Central memory CD4-positive, alpha-beta T cell (primary cell): ENCODE measurements around the gene LCP1.

Experiments used
- DNase-seq: peaks from one replicate; pipeline ENCODE4 v3.0.0; 2022

Gene LCP1

DNA sequence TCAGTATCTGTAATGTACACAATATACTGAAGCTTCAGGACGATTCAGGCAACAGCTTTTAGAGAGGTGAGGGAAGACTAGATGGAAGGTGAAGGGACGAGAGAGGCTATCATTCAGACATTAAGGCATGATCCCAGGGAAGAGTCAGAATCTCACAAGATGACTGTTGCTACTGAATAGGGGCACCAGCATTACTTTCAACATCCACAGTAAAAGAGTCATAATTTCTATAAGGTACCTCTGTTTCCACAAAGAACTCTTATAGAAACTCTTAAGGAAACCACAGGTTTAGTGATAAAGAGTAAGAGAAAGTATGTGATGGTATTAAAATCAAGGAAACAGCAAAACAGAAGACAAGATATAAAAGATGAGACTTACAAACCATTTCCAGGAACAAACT lies 23.0 kb downstream of the LCP1 start:
- DNase-seq = no peak

GRCh38 chr13:46158222-46158621 lies 23.8 kb downstream of the LCP1 start:
- no peak for DNase-seq

DNA sequence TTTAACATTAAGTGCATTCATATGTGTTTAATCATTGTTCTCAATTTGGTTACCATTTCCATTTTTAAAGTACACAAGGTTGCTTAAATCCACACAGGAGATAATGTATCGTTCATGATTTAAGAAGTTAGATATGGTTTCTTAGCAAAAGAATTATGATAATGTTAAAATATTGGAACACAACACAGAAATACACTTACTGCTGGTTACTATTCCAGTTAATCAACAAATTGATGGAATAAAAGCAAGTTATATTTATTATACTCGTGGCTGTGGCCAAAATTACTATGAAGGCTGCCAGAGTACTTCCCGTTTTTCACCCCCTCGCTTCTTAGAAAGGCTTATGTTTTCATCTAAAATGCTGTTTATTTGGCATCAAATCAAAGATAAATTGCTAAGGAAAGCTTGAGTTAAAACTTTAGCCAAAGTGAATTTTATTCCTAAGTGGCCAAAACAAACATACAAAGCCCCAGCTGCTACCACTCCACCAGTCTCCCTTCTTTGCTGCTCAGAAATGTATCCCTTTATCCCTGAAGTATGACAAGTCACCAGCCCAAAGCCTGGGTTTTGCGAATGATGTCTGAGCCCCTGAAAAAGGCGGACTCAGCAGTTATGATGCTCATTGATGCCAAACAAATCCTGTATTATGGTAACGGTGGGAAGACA lies 27.7 kb downstream of the LCP1 start:
- no peak for DNase-seq

DNA sequence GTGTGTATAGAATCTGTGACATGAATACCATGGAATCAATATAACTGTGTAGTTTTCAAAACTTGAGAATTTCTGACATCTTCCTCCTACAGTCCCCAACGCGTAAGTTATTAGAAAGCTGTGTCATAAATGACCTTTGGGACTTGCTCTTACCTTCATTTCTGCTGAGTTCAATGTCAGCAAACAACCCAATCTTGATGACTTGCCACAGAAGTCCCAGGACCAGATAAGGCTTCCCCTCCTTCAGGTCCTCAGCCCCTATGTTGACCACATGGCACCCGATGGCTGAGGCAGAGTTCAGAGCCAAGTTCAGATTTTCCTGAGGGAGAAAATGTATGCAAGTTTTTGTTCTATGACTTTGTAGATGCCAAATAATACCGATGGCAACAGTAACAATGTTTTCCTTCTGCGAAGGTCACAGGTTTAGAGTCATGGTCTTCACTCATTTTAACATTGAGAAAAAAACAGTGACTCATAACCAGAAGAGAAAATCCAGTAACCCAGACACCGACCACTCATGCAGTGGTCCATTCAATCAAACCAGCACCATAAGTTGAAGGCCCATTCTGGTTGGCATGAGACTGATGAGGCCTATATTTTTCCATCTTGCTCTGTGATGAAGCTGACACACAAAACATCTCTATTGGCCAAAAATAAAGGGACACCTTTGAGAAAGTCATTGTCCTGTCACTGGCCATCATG lies 29.2 kb downstream of the LCP1 start:
- no peak for DNase-seq

DNA sequence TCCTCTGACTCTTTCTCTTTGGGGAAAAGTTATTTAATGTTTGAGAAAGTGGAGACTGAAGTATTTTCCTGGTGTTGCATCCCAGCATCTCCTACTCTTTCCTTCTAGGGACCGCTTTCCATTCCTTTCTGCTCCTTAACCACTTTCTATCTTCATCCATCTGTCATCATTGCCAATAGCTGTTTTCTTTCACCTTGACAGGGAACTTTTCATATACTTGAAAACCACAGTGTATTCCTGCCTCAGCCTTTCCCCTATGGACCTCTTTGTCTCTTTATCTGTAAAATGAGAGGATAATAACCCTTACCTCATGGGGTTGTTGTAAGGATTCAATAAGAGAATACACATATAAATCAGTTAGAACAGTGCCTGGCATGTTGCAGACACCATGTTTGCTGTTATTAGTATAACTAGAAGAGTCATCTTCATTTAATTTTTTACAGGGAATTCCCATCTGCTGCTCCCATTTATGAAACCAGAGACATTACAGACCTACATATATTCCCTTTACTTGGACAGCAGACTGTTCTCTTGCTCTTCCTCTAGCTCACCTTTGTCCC lies 31.8 kb downstream of the LCP1 start:
- no peak for DNase-seq

- DNase-seq = no peak
Measured at GRCh38 chr13:46149272-46150133, 32.5 kb downstream of the LCP1 start.

- no peak for DNase-seq
Measured at GRCh38 chr13:46146898-46147297, 35.1 kb downstream of the LCP1 start.

- no peak for DNase-seq
Measured at GRCh38 chr13:46145950-46146349, 36.0 kb downstream of the LCP1 start.

- no peak for DNase-seq
Measured at GRCh38 chr13:46145135-46145534, 36.8 kb downstream of the LCP1 start.

- no peak for DNase-seq
Measured at GRCh38 chr13:46143184-46143701, 38.7 kb downstream of the LCP1 start.

GRCh38 chr13:46142776-46143175 lies 39.2 kb downstream of the LCP1 start:
- DNase-seq = no peak

DNA sequence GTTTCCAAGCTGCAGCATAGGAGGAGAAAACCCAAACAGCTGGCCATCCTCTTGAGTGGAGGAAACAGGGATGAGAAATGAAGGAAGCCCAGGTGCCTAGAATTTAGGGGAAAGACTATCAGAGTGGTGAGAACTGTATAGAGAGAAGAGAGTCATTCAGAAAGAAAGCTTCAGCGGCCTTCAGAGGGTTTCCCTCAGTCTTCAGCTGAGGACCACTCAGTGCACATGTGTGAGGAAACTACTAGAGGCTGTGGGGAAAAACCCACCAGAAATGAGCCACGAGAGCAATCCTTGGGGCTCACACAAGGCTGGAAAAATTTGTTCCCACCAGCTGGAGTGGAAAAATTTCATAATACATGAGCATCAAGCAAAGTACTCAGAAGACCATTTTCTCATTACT lies 41.9 kb downstream of the LCP1 start:
- DNase-seq = no peak

- no peak for DNase-seq
Measured at GRCh38 chr13:46137627-46138317, 44.2 kb downstream of the LCP1 start.

GRCh38 chr13:46136688-46137087 lies 45.3 kb downstream of the LCP1 start:
- DNase-seq = no peak

- DNase-seq = no peak
Measured at GRCh38 chr13:46134961-46135522, 46.9 kb downstream of the LCP1 start.

GRCh38 chr13:46134494-46134893 lies 47.5 kb downstream of the LCP1 start:
- DNase-seq = no peak

- no peak for DNase-seq
Measured at GRCh38 chr13:46132109-46132508, 49.9 kb downstream of the LCP1 start.

GRCh38 chr13:46131705-46132104 lies 50.3 kb downstream of the LCP1 start:
- DNase-seq = no peak

GRCh38 chr13:46129955-46130618 lies 51.9 kb downstream of the LCP1 start:
- DNase-seq = no peak

- no peak for DNase-seq
Measured at GRCh38 chr13:46129124-46129523, 52.9 kb downstream of the LCP1 start.

DNA sequence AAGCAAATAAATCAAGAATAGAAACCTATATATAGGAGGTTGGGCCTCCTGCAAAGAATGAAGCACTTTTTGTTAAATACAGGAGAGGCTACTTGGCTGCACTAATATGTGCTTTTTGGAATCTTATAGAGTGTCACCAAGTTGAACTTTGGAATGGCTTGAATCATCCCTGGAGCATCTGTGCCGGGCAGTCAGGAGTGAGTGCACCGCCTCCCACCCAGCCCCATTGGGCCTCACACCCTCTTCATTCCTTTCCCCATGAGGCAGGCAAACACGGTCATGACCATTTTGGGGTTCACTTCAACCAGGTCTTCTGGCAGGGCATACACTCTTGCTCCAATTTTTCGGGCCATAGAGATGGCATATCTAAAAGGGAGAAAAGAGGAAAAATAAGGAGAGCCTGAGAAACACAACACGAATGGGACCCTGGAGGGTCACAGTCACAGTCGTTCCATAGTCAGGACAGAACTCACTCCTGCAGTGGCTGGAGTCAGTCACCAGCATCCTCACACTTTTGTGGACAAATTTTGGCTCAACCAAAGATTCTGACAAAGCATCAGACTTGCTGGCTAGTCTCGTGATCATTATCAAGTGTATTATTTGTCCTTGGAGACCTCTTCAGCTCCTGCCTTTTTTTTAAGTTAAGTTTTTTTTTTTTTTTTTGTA lies 54.5 kb downstream of the LCP1 start:
- no peak for DNase-seq
